Measurements from ENCODE around the gene CTSZ. TPM values are rescaled to one million over a fixed set of nuclear protein-coding genes. Genes with fewer than 3 reads are reported as not detected.

Gene CTSZ
- total and polyA plus RNA-seq, 2 donors (not counting 1 experiment from before 2014, with no cell fraction given): 285 to 319 TPM

DNA sequence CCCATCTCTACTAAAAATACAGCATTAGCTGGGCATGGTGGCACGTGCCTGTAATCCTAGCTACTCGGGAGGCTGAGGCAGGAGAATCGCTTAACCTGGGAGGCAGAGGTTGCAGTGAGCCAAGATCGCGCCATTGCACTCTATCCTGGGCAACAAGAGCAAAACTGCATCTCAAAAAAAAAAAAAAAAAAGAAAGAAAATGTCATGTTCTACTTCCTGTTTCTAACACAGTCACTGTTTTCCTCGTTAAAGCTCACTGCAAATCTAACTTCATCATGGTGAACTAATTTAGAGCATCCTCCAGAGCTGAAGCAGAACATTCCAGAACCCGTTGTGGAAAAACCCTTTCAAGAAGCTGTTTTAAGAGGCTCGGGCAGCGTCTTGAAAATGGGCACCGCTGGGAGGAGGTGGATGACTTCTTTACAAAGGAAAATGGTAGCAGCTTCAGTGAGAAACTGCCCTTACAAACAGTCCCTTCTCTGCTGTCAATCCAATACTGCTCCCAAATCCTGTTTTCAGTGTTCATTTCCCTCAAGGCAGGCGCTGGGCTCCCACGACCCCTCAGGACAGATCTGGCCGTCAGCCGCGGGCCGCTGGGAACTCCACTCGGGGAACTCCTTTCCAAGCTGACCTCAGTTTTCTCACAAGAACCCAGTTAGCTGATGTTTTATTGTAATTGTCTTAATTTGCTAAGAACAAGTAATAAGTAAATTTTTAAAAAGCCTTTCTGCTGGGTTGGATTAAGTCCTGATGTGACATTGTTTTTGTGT lies 12.5 kb downstream of the CTSZ start:
- Mint-ChIP-seq H3K4me1 (peaks cover 43% of the 10 kb centered on the region), H3K27ac (peak overlapping the region; percentile 68), H3K9me3 (ENCODE audit: insufficient read depth) (no peaks in the 10 kb centered on the region), H3K27me3 (no peaks in the 10 kb centered on the region), H3K4me3 (no peak overlapping the region)
- CTCF ChIA-PET: interaction anchor here (1.0 to 1.6 kb wide), 4 partner anchors 10 to 227 kb away, joined by 3 to 5 read pairs (median 3); no protein-coding TSS in a partner anchor
- no peak overlapping the region for H2AFZ ChIP-seq (ENCODE audit: insufficient read depth, low read depth, low read length, poor library complexity, severe bottlenecking)
- 93% methylated on average over 7 of the region's 17 CpGs for whole genome bisulfite sequencing (ENCODE audit: insufficient coverage)
- intact Hi-C loops (cut with micrococcal nuclease): no loop called here
- ATAC-seq (ENCODE audit: low read depth) (peak; percentile 34), DNase-seq (no peak)
- H3K9me3 ChIP-seq (ENCODE audit: control extremely low read depth in 1 of 3, control insufficient read depth in 2 of 3, insufficient read depth in 1 of 3, low read length in 2 of 3): no peaks in the 10 kb centered on the region
- POLR2A ChIA-PET: interaction anchor here (0.5 to 1.4 kb wide), 8 partner anchors 13 to 1377 kb away, joined by 3 to 9 read pairs (median 4); partner anchors contain the start of gene ATP5F1E
- TF ChIP-seq, protein P1, sequence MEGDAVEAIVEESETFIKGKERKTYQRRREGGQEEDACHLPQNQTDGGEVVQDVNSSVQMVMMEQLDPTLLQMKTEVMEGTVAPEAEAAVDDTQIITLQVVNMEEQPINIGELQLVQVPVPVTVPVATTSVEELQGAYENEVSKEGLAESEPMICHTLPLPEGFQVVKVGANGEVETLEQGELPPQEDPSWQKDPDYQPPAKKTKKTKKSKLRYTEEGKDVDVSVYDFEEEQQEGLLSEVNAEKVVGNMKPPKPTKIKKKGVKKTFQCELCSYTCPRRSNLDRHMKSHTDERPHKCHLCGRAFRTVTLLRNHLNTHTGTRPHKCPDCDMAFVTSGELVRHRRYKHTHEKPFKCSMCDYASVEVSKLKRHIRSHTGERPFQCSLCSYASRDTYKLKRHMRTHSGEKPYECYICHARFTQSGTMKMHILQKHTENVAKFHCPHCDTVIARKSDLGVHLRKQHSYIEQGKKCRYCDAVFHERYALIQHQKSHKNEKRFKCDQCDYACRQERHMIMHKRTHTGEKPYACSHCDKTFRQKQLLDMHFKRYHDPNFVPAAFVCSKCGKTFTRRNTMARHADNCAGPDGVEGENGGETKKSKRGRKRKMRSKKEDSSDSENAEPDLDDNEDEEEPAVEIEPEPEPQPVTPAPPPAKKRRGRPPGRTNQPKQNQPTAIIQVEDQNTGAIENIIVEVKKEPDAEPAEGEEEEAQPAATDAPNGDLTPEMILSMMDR (IDR thresholded peaks at IDR 0.05): no peak
- no peak for TF ChIP-seq EZH2 (IDR thresholded peaks at IDR 0.05; ENCODE audit: borderline replicate concordance, insufficient read depth, low read depth, low read length, poor library complexity, severe bottlenecking)
- peaks cover 5 to 96% of the 10 kb centered on the region in 2 experiments for H3K36me3 ChIP-seq (replicated peaks in 1 of 2; ENCODE audit: control extremely low read depth in 1 of 2, control insufficient read depth in 1 of 2, extremely low read depth in 1 of 2, insufficient read depth in 2 of 2, low read length in 1 of 2)
- no peaks in the 10 kb centered on the region for H3K27me3 ChIP-seq (replicated peaks in 1 of 4; ENCODE audit: control extremely low read depth in 1 of 4, control insufficient read depth in 3 of 4, insufficient read depth in 4 of 4, low read length in 3 of 4)
- peaks cover 17 to 30% of the 10 kb centered on the region in 2 donors for H3K4me1 ChIP-seq (ENCODE audit: control insufficient read depth in 2 of 2, insufficient read depth in 2 of 2, low read length in 2 of 2)
- no peak overlapping the region for H3K4me3 ChIP-seq (ENCODE audit: control extremely low read depth in 1 of 5, extremely low read depth in 1 of 5, insufficient read depth in 1 of 5, low read depth in 2 of 5, low read length in 4 of 5)
- H3K9ac ChIP-seq (ENCODE audit: low read length): no peak overlapping the region
- peaks cover 19% of the 10 kb centered on the region for H3K79me2 ChIP-seq (ENCODE audit: control insufficient read depth, insufficient read depth, low read length)
- H3K27ac ChIP-seq (ENCODE audit: low read length in 2 of 2): peak overlapping the region; percentile 22 to 51
- no peak overlapping the region for H3K4me2 ChIP-seq (replicated peaks; ENCODE audit: low read depth, low read length, poor library complexity, severe bottlenecking)
- peaks cover 34% of the 10 kb centered on the region for H4K20me1 ChIP-seq (ENCODE audit: control insufficient read depth, insufficient read depth, low read length, poor library complexity, severe bottlenecking)
